ENCODE data around the gene COL15A1. TPM values are rescaled to one million over a fixed set of nuclear protein-coding genes. Genes with fewer than 3 reads are reported as not detected.

COL15A1 gene
- polyA plus RNA-seq, 1 donor = 21.6 TPM

GRCh38 chr9:99108131-99108530, 164.4 kb downstream of the COL15A1 start:
- no peak for DNase-seq

DNA sequence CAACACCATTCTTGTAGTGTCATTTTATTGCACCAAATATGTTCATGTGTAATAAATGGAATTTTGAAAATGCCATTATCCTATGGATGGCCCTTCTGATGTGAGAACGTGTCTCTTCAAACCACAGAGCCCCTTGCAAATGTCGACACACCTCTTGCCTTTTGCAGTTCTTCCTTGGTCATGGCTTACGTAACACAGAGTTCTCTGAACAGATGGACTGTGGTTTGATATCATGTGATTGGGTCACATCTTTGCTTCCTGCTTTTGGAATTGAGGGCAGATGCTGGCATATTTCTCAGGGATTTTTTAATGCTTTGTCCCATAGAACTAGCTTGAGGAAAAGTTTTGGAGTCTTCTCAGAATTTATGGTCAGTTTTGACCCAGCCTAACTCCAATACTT, 165.8 kb downstream of the COL15A1 start:
- no peak for DNase-seq

DNA sequence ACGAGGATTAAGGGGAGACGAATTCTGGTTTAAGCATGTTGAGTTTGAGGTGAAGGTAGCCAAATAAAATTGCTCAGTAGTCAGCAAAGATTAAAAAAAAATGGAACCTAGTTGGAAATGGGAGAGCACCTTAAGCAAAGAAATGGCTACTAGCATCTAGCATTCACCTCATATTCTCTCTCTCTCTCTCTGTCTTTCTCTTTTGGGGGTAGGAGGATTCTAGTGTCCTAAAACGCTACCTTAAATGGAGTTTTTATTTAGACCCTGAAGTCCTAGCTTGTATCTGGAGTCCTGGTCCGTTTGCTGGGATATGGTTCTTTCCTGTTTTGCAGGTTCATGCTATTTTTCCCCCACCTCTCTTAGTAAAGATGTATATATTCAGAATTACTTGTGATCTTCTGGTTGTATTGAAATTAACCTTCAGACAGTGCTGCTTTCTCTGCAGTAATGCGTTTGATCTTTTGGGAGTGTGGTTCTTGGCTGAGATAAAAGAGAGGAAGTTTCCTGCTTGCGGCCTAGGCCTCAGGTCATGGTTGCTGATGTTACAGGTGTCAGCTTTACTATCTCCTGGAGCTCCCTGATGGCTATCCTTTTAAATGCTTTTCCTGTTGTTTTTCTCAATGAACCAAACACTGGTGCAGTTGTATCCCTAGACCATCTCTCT, 169.2 kb downstream of the COL15A1 start:
- no peak for DNase-seq

- no peak for DNase-seq
Measured at GRCh38 chr9:99113414-99114048, 169.8 kb downstream of the COL15A1 start.

- no peak for DNase-seq
Measured at GRCh38 chr9:99114049-99114440, 170.3 kb downstream of the COL15A1 start.

- DNase-seq = no peak
Measured at GRCh38 chr9:99114846-99115500, 171.3 kb downstream of the COL15A1 start.

GRCh38 chr9:99116003-99116411, 172.3 kb downstream of the COL15A1 start:
- DNase-seq = no peak

- no peak for DNase-seq
Measured at GRCh38 chr9:99118782-99119466, 175.2 kb downstream of the COL15A1 start.

DNA sequence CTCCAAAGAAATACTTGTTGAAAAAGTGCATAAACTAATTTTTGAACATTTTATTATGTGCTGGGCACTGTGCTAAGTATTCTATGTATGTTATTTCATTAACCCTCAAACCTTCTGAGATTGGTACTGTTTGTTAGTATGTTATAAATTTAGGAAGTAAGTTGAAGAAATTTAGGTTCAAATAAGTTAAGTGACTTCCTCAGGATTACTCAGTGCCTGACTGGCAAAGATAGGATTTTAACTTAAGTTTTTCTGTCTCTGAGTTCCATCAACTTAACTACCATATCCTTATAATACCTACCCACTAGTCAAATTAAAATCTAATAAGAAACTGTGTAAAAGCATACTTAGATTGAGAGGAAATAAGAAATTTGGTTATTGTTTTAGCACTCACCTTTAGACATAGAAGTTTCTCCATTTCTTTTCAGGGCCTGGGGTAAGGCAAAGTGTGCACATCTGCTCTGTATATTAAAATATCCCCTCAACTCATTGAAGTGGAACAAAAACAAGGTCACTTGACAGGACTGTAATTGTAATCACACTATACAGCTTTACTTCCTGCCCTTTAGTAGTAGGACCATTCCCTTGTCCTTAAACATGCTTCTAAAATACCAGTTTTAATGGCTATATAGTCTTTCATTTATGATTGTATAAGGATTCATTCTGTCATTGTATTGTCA, 176.4 kb downstream of the COL15A1 start:
- no peak for DNase-seq

Other genes with a start within 250 kb of the COL15A1 start
- 6.3 TPM for gene GABBR2, start 235.0 kb upstream of the COL15A1 start, polyA plus RNA-seq (ENCODE audit: insufficient read length)
- 30.6 TPM for gene ANKS6, start 147.4 kb upstream of the COL15A1 start, polyA plus RNA-seq (ENCODE audit: insufficient read length)
- gene GALNT12, start 136.2 kb upstream of the COL15A1 start, polyA plus RNA-seq (ENCODE audit: insufficient read length) = 9.2 TPM
- gene TGFBR1, start 161.2 kb downstream of the COL15A1 start, polyA plus RNA-seq (ENCODE audit: insufficient read length) = 56.2 TPM